GM12891 (cell line): ENCODE data around the gene SEZ6.

Experiments
- POLR2A ChIP-seq: IDR thresholded peaks from 2 replicates; pipeline ENCODE4 v1.6.1; 2011; ENCODE audit warnings: low read depth, low read length, control low read depth
- POLR2AphosphoS5 ChIP-seq: IDR thresholded peaks from 2 replicates; pipeline ENCODE4 v1.6.1; 2011; ENCODE audit warnings: low read depth, low read length, control low read depth
- TAF1 ChIP-seq: IDR thresholded peaks from 2 replicates; pipeline ENCODE4 v1.6.1; 2011; ENCODE audit warnings: low read depth, low read length, control low read depth

DNA sequence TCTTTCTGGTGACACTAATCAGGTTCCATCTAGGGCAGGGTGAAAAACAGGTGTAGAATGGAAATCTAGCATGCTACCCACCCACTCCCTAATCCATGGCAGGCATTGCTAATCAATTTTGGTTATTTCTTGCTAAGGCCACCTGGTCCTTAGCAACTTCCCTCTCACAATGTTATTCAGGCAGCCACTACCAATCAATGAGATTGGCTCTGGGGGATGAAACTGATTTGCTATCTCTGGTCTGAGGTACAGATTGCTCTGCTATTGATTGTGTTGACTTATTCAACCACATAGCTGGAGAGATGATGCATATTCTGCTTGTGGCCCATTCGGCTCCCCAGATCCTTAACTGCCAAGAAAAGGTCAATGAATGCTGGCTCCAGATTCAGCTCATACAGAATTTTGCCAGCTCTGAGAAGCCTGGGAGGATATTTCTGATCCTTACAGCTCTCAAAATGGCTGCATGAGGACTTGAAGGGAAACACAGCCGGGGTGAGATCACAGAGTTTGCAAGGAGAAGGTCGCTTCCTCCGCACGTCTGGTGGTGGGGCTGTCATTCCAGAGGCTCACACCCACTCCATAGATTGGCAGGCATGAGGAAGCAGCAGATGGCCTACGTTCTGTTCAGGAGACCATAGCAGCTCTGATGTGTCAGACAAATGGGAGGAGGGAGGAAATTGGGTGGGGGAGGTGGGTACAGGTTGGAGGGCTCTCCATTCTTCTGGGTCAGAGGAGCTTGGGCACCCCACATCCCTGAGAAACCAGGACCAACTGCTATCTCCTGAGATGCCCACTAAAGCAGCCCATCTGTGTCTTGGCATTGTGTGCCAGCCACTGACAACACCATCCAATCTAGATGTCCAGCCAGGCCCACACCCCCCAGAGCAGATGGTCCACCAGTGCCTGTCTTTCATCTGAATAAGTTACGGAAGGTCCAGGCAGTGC is 22.3 kb downstream of the SEZ6 start:
- no peak for TF ChIP-seq POLR2A
- TF ChIP-seq POLR2AphosphoS5, result no peak
- no peak for TF ChIP-seq TAF1
